ENCODE results near the gene ASS1.

Gene ASS1

GRCh38 chr9:130446101-130446861 lies 1.5 kb downstream of the ASS1 start:
- peaks cover 21% of the 10 kb centered on the region for H3K79me1 ChIP-seq (replicated peaks; ENCODE audit: low read length, poor library complexity, severe bottlenecking)
- 47% methylated on average over 13 of the region's 16 CpGs for WGBS
- H3K4me1 ChIP-seq (ENCODE audit: control insufficient read depth, insufficient read depth, low read depth, low read length), result peaks cover 50% of the 10 kb centered on the region
- peak overlapping the region; percentile 31 to 87 for H3K4me3 ChIP-seq (ENCODE audit: insufficient read depth in 1 of 2, low read depth in 1 of 2, low read length in 2 of 2)
- peak overlapping the region; percentile 73 for H2BK15ac ChIP-seq (ENCODE audit: low read depth, poor library complexity, severe bottlenecking)
- H2BK120ac ChIP-seq (ENCODE audit: low read depth, low read length), result peak overlapping the region; percentile 24
- peak overlapping the region; percentile 70 for H2AK5ac ChIP-seq (ENCODE audit: low read length, severe bottlenecking)
- H3K4me2 ChIP-seq (ENCODE audit: low read length, poor library complexity, severe bottlenecking), result peak overlapping the region; percentile 97
- H3K36me3 ChIP-seq (ENCODE audit: control insufficient read depth in 1 of 2, insufficient read depth in 2 of 2, low read depth in 1 of 2, low read length in 2 of 2), result peaks cover 0 to 24% of the 10 kb centered on the region in 2 experiments
- H3K14ac ChIP-seq (ENCODE audit: low read length in 2 of 2), result peak overlapping the region in 1 of 2 experiments; percentile 39
- H4K91ac ChIP-seq (ENCODE audit: low read length), result peak overlapping the region; percentile 31
- peak; percentile 49 for DNase-seq
- H2BK5ac ChIP-seq (ENCODE audit: low read depth, low read length, poor library complexity, severe bottlenecking), result no peak overlapping the region
- H2AFZ ChIP-seq (ENCODE audit: low read depth, low read length), result no peak overlapping the region
- no peaks in the 10 kb centered on the region for H3K27me3 ChIP-seq (ENCODE audit: control insufficient read depth in 1 of 2, insufficient read depth in 1 of 2, low read length in 2 of 2)
- H3K4ac ChIP-seq (ENCODE audit: low read depth in 1 of 2, low read length in 2 of 2), result peak overlapping the region in 1 of 2 experiments; percentile 71
- no peak overlapping the region for H3K23ac ChIP-seq (ENCODE audit: low read length in 2 of 2)
- peak overlapping the region; percentile 16 to 56 for H3K18ac ChIP-seq (ENCODE audit: low read depth in 1 of 2, low read length in 2 of 2)
- H4K8ac ChIP-seq (ENCODE audit: low read length), result peak overlapping the region; percentile 71
- H3K9ac ChIP-seq (ENCODE audit: low read length), result peak overlapping the region; percentile 88
- H3K27ac ChIP-seq (ENCODE audit: low read length, poor library complexity, severe bottlenecking), result peak overlapping the region; percentile 81
- peak overlapping the region in 1 of 2 experiments; percentile 70 for H2BK12ac ChIP-seq (ENCODE audit: low read length in 2 of 2)
- peaks cover 3% of the 10 kb centered on the region for H3K9me3 ChIP-seq (ENCODE audit: control insufficient read depth, low read length)

GRCh38 chr9:130447193-130447816 lies 2.5 kb downstream of the ASS1 start:
- Histone ChIP-seq H2BK120ac (ENCODE audit: low read depth, low read length) (peak overlapping the region; percentile 11), H2BK5ac (ENCODE audit: low read depth, low read length, poor library complexity, severe bottlenecking) (no peak overlapping the region), H2BK12ac (ENCODE audit: low read length in 2 of 2) (peak overlapping the region in 1 of 2 experiments; percentile 7), H2BK15ac (ENCODE audit: low read depth, poor library complexity, severe bottlenecking) (no peak overlapping the region), H3K4me2 (ENCODE audit: low read length, poor library complexity, severe bottlenecking) (peak overlapping the region; percentile 55), H3K27ac (ENCODE audit: low read length, poor library complexity, severe bottlenecking) (peak overlapping the region; percentile 81), H4K91ac (ENCODE audit: low read length) (no peak overlapping the region), H3K4me1 (ENCODE audit: control insufficient read depth, insufficient read depth, low read depth, low read length) (peaks cover 59% of the 10 kb centered on the region), H2AK5ac (ENCODE audit: low read length, severe bottlenecking) (peak overlapping the region; percentile 83), H3K23ac (ENCODE audit: low read length in 2 of 2) (no peak overlapping the region), H2AFZ (ENCODE audit: low read depth, low read length) (no peak overlapping the region), H3K4me3 (ENCODE audit: insufficient read depth in 1 of 2, low read depth in 1 of 2, low read length in 2 of 2) (peak overlapping the region in 1 of 2 experiments; percentile 87), H3K79me1 (replicated peaks; ENCODE audit: low read length, poor library complexity, severe bottlenecking) (peaks cover 21% of the 10 kb centered on the region), H3K18ac (ENCODE audit: low read depth in 1 of 2, low read length in 2 of 2) (peak overlapping the region; percentile 42 to 58), H3K9me3 (ENCODE audit: control insufficient read depth, low read length) (no peaks in the 10 kb centered on the region), H3K4ac (ENCODE audit: low read depth in 1 of 2, low read length in 2 of 2) (no peak overlapping the region), H3K14ac (ENCODE audit: low read length in 2 of 2) (no peak overlapping the region), H4K8ac (ENCODE audit: low read length) (no peak overlapping the region), H3K36me3 (ENCODE audit: control insufficient read depth in 1 of 2, insufficient read depth in 2 of 2, low read depth in 1 of 2, low read length in 2 of 2) (peaks cover 0 to 26% of the 10 kb centered on the region in 2 experiments), H3K27me3 (ENCODE audit: control insufficient read depth in 1 of 2, insufficient read depth in 1 of 2, low read length in 2 of 2) (no peaks in the 10 kb centered on the region), H3K9ac (ENCODE audit: low read length) (peak overlapping the region; percentile 88)
- DNase-seq, result no peak
- WGBS, result 87% methylated on average over 12 of the region's 12 CpGs

- H3K27ac ChIP-seq (ENCODE audit: low read length, poor library complexity, severe bottlenecking), result no peak overlapping the region
- H3K79me1 ChIP-seq (replicated peaks; ENCODE audit: low read length, poor library complexity, severe bottlenecking), result peaks cover 24% of the 10 kb centered on the region
- H3K9ac ChIP-seq (ENCODE audit: low read length), result peak overlapping the region; percentile 88
- H4K8ac ChIP-seq (ENCODE audit: low read length), result peak overlapping the region; percentile 46
- H2BK15ac ChIP-seq (ENCODE audit: low read depth, poor library complexity, severe bottlenecking), result no peak overlapping the region
- H2BK120ac ChIP-seq (ENCODE audit: low read depth, low read length), result no peak overlapping the region
- WGBS, result 60% methylated on average over 12 of the region's 12 CpGs
- no peaks in the 10 kb centered on the region for H3K9me3 ChIP-seq (ENCODE audit: control insufficient read depth, low read length)
- no peak overlapping the region for H2AFZ ChIP-seq (ENCODE audit: low read depth, low read length)
- peaks cover 0 to 29% of the 10 kb centered on the region in 2 experiments for H3K36me3 ChIP-seq (ENCODE audit: control insufficient read depth in 1 of 2, insufficient read depth in 2 of 2, low read depth in 1 of 2, low read length in 2 of 2)
- H3K27me3 ChIP-seq (ENCODE audit: control insufficient read depth in 1 of 2, insufficient read depth in 1 of 2, low read length in 2 of 2), result no peaks in the 10 kb centered on the region
- H2BK5ac ChIP-seq (ENCODE audit: low read depth, low read length, poor library complexity, severe bottlenecking), result no peak overlapping the region
- H3K4me3 ChIP-seq (ENCODE audit: insufficient read depth in 1 of 2, low read depth in 1 of 2, low read length in 2 of 2), result peak overlapping the region in 1 of 2 experiments; percentile 53
- peak overlapping the region in 1 of 2 experiments; percentile 46 for H3K4ac ChIP-seq (ENCODE audit: low read depth in 1 of 2, low read length in 2 of 2)
- H3K4me1 ChIP-seq (ENCODE audit: control insufficient read depth, insufficient read depth, low read depth, low read length), result peaks cover 66% of the 10 kb centered on the region
- H2BK12ac ChIP-seq (ENCODE audit: low read length in 2 of 2), result no peak overlapping the region
- no peak overlapping the region for H3K4me2 ChIP-seq (ENCODE audit: low read length, poor library complexity, severe bottlenecking)
- peak overlapping the region in 1 of 2 experiments; percentile 14 for H3K18ac ChIP-seq (ENCODE audit: low read depth in 1 of 2, low read length in 2 of 2)
- DNase-seq, result peak; percentile 30
- peak overlapping the region in 1 of 2 experiments; percentile 9 for H3K14ac ChIP-seq (ENCODE audit: low read length in 2 of 2)
- peak overlapping the region; percentile 83 for H2AK5ac ChIP-seq (ENCODE audit: low read length, severe bottlenecking)
- no peak overlapping the region for H3K23ac ChIP-seq (ENCODE audit: low read length in 2 of 2)
- H4K91ac ChIP-seq (ENCODE audit: low read length), result peak overlapping the region; percentile 35
These were observed 3.4 kb downstream of the ASS1 start for GRCh38 chr9:130448035-130448624.
